Liver (tissue), 9 donors: ENCODE data around the gene PDLIM5. TPM values are rescaled to one million over a fixed set of nuclear protein-coding genes. Genes with fewer than 3 reads are reported as not detected.

ENCODE experiments used
- DNase-seq: peaks from one replicate; pipeline ENCODE4 v3.0.0-alpha.2; 2017; ENCODE audit warnings: low spot score
- H3K27ac ChIP-seq, 2 donors: one replicate each; pipeline ENCODE4 v1.7.0; 2013; ENCODE audit warnings: inconsistent platforms in 2 of 2, low read length in 2 of 2, control low read depth in 1 of 2, low read depth in 1 of 2, mild to moderate bottlenecking in 1 of 2
- H3K27me3 ChIP-seq, 4 donors: one replicate each; pipeline versions ENCODE4 v1.6.1 to v1.7.0; 2013; ENCODE audit warnings: low read length in 3 of 4, inconsistent platforms in 1 of 4, mild to moderate bottlenecking in 1 of 4, moderate library complexity in 1 of 4; ENCODE audit not compliant: control insufficient read depth in 4 of 4, insufficient read depth in 4 of 4
- H3K36me3 ChIP-seq, 4 donors: one replicate each; pipeline versions ENCODE4 v1.6.1 to v1.7.0; 2013; ENCODE audit warnings: low read length in 3 of 4, mild to moderate bottlenecking in 3 of 4, low read depth in 1 of 4, moderate library complexity in 1 of 4; ENCODE audit not compliant: control insufficient read depth in 4 of 4, insufficient read depth in 3 of 4
- H3K4me1 ChIP-seq, 4 donors: one replicate each; pipeline versions ENCODE4 v1.6.1 to v1.7.0; 2013; ENCODE audit warnings: low read length in 3 of 4, mild to moderate bottlenecking in 3 of 4, moderate library complexity in 1 of 4; ENCODE audit not compliant: control insufficient read depth in 4 of 4, insufficient read depth in 4 of 4
- H3K4me3 ChIP-seq, 3 donors: one replicate each; pipeline versions ENCODE4 v1.6.1 to v1.7.0; 2013; ENCODE audit warnings: low read length in 3 of 3, control low read depth in 1 of 3, low read depth in 1 of 3, mild to moderate bottlenecking in 1 of 3
- H3K9ac ChIP-seq, 2 donors: one replicate each; pipeline ENCODE4 v1.7.0; 2013; ENCODE audit warnings: low read length in 2 of 2, mild to moderate bottlenecking in 2 of 2, moderate library complexity in 2 of 2, control low read depth in 1 of 2, low read depth in 1 of 2
- H3K9me3 ChIP-seq, 4 donors: one replicate each; pipeline versions ENCODE4 v1.6.1 to v1.7.0; 2013; ENCODE audit warnings: low read length in 3 of 4; ENCODE audit not compliant: control insufficient read depth in 4 of 4
- FOXA1 ChIP-seq: IDR thresholded peaks from 2 replicates; pipeline ENCODE4 v1.6.1; 2016; ENCODE audit warnings: antibody characterized with exemption
- FOXA2 ChIP-seq: IDR thresholded peaks from 2 replicates; pipeline ENCODE4 v1.6.1; 2016; ENCODE audit warnings: antibody characterized with exemption
- GABPA ChIP-seq, 2 donors: IDR thresholded peaks in 1 of 2; conservative IDR thresholded peaks in 1 of 2; 2 replicates each; pipeline ENCODE4 v1.6.1; 2016; ENCODE audit warnings: antibody characterized with exemption in 2 of 2, mild to moderate bottlenecking in 1 of 2, moderate library complexity in 1 of 2
- HNF4A ChIP-seq, 2 donors: conservative IDR thresholded peaks; 2 replicates each; pipeline ENCODE4 v1.6.1; 2016; ENCODE audit warnings: antibody characterized with exemption in 2 of 2, mild to moderate bottlenecking in 2 of 2
- HNF4G ChIP-seq: IDR thresholded peaks from 2 replicates; pipeline ENCODE4 v1.6.1; 2016; ENCODE audit warnings: antibody characterized with exemption
- JUND ChIP-seq, 2 donors: IDR thresholded peaks; 2 replicates each; pipeline ENCODE4 v1.6.1; 2016; ENCODE audit warnings: antibody characterized with exemption in 2 of 2
- NR2F2 ChIP-seq: IDR thresholded peaks from 2 replicates; pipeline ENCODE4 v1.6.1; 2016; ENCODE audit warnings: antibody characterized with exemption
- RAD21 ChIP-seq, 2 donors: IDR thresholded peaks; 2 replicates each; pipeline ENCODE4 v1.6.1; 2016; ENCODE audit warnings: antibody characterized with exemption in 2 of 2, mild to moderate bottlenecking in 2 of 2
- REST ChIP-seq: IDR thresholded peaks from 2 replicates; pipeline ENCODE4 v1.6.1; 2016; ENCODE audit warnings: antibody characterized with exemption, mild to moderate bottlenecking
- RXRA ChIP-seq, 2 donors: IDR thresholded peaks; 2 replicates each; pipeline ENCODE4 v1.6.1; 2017 to 2018; ENCODE audit warnings: antibody characterized with exemption in 2 of 2, mild to moderate bottlenecking in 1 of 2
- SP1 ChIP-seq: IDR thresholded peaks from 2 replicates; pipeline ENCODE4 v1.6.1; 2018; ENCODE audit warnings: antibody characterized with exemption, mild to moderate bottlenecking
- YY1 ChIP-seq: IDR thresholded peaks from 2 replicates; pipeline ENCODE4 v1.6.1; 2016; ENCODE audit warnings: antibody characterized with exemption, mild to moderate bottlenecking
- WGBS: extraction: QIAGEN DNeasy Blood & Tissue Kit; methylation state at CpG from one replicate; pipeline ENCODE4 v1.1.7; 2013; 5-methylcytosine and 5-hydroxymethylcytosine counted together
- polyA plus RNA-seq, 2 donors: library from polyadenylated mRNA; stranded (reverse) in 1 of 2; unstranded in 1 of 2; fragments of 200-250 nt in 1 of 2; fragments of >200 nt in 1 of 2; fragmentation: Nextera tagmentation in 1 of 2; extraction: Ambion mirVana in 1 of 2; gene quantifications; one replicate each; pipeline versions ENCODE4 v1.2.1 to v1.2.3, GENCODE V29; 2013 to 2015
- total RNA-seq, 2 donors: library from RNA; depleted of rRNA; stranded (reverse); fragments of >200 nt; gene quantifications; one replicate each; pipeline ENCODE4 v1.2.3, GENCODE V29; 2014
- TF ChIP-seq, protein P1 (sequence below): fragments of 150-350 bp; IDR thresholded peaks from 2 replicates; pipeline ENCODE4 v1.5.1; 2017; ENCODE audit warnings: improper control_type of control experiment, low read depth, low read length; ENCODE audit not compliant: missing input control
- TF ChIP-seq, protein P2 (sequence below): IDR thresholded peaks from 2 replicates; pipeline ENCODE4 v1.6.1; 2016; ENCODE audit warnings: antibody characterized with exemption
- TF ChIP-seq, protein P3 (sequence below): IDR thresholded peaks from 2 replicates; pipeline ENCODE4 v1.6.1; 2016; ENCODE audit warnings: antibody characterized with exemption
- TF ChIP-seq, protein P4 (sequence below): IDR thresholded peaks from 2 replicates; pipeline ENCODE4 v1.6.1; 2016; ENCODE audit warnings: antibody characterized with exemption
- donor health status: healthy.
- donor health status: healthy.
- donor health status: healthy.
- donor health status: healthy.
- donor health status: healthy.

Gene PDLIM5
- total and polyA plus RNA-seq, 4 donors, result 19.1 to 114 (median 67.8) TPM

- H3K36me3 ChIP-seq, result peaks cover 2 to 10% (median 5%) of the 10 kb centered on the region in 4 donors
- H3K9ac ChIP-seq, result no peak overlapping the region
- H3K27me3 ChIP-seq, result no peaks in the 10 kb centered on the region
- WGBS, result 53% methylated on average over 1 of the region's 1 CpG
- no peaks in the 10 kb centered on the region for H3K9me3 ChIP-seq
- peaks cover 0 to 2% (median 0%) of the 10 kb centered on the region in 4 donors for H3K4me1 ChIP-seq
- no peak overlapping the region for H3K27ac ChIP-seq
- TF ChIP-seq, protein P1, sequence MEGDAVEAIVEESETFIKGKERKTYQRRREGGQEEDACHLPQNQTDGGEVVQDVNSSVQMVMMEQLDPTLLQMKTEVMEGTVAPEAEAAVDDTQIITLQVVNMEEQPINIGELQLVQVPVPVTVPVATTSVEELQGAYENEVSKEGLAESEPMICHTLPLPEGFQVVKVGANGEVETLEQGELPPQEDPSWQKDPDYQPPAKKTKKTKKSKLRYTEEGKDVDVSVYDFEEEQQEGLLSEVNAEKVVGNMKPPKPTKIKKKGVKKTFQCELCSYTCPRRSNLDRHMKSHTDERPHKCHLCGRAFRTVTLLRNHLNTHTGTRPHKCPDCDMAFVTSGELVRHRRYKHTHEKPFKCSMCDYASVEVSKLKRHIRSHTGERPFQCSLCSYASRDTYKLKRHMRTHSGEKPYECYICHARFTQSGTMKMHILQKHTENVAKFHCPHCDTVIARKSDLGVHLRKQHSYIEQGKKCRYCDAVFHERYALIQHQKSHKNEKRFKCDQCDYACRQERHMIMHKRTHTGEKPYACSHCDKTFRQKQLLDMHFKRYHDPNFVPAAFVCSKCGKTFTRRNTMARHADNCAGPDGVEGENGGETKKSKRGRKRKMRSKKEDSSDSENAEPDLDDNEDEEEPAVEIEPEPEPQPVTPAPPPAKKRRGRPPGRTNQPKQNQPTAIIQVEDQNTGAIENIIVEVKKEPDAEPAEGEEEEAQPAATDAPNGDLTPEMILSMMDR, result no peak
- TF ChIP-seq NR2F2 (no peak), FOXA2 (no peak), RXRA (IDR thresholded peaks at IDR 0.05) (peak; percentile 53 to 65), JUND (IDR thresholded peaks at IDR 0.05) (no peak), YY1 (no peak), REST (peak; percentile 32), SP1 (no peak), FOXA1 (no peak), HNF4A (conservative IDR thresholded peaks at IDR 0.05) (no peak), GABPA (IDR thresholded peaks at IDR 0.05 in 1 of 2, conservative IDR thresholded peaks at IDR 0.05 in 1 of 2) (no peak), HNF4G (no peak), RAD21 (IDR thresholded peaks at IDR 0.05) (no peak)
- TF ChIP-seq, protein P2, sequence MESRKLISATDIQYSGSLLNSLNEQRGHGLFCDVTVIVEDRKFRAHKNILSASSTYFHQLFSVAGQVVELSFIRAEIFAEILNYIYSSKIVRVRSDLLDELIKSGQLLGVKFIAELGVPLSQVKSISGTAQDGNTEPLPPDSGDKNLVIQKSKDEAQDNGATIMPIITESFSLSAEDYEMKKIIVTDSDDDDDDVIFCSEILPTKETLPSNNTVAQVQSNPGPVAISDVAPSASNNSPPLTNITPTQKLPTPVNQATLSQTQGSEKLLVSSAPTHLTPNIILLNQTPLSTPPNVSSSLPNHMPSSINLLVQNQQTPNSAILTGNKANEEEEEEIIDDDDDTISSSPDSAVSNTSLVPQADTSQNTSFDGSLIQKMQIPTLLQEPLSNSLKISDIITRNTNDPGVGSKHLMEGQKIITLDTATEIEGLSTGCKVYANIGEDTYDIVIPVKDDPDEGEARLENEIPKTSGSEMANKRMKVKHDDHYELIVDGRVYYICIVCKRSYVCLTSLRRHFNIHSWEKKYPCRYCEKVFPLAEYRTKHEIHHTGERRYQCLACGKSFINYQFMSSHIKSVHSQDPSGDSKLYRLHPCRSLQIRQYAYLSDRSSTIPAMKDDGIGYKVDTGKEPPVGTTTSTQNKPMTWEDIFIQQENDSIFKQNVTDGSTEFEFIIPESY, result no peak
- TF ChIP-seq, protein P3, sequence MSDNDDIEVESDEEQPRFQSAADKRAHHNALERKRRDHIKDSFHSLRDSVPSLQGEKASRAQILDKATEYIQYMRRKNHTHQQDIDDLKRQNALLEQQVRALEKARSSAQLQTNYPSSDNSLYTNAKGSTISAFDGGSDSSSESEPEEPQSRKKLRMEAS, result no peak
- no peak for DNase-seq
- no peak overlapping the region for H3K4me3 ChIP-seq
Measured at GRCh38 chr4:94613248-94613647, 161.5 kb downstream of the PDLIM5 start.

DNA sequence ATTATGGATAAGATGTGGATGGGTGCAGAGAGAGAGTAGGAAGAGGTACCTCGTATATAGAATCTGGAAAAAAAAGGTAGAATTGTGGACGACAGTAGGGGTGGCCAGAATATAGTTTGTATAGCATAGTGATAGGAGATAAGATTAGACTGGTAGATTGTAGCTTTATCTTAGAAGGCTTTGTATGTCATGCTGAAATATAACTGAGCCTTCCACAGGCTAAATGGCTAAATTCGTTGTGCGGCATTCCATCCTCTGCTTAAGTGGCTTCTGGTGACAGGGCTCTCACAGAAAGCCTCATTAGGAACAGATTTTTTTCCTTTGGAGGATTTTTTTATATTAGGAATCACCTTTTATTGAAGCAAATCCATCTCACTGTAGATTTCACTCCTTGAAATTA lies 163.7 kb downstream of the PDLIM5 start:
- no peak overlapping the region for H3K9ac ChIP-seq
- 89% methylated on average over 4 of the region's 4 CpGs for WGBS

More for the DNA sequence above, 163.7 kb downstream of the PDLIM5 start:
- Histone ChIP-seq H3K27me3 (no peaks in the 10 kb centered on the region), H3K36me3 (peaks cover 2 to 25% (median 13%) of the 10 kb centered on the region in 4 donors), H3K4me3 (no peak overlapping the region), H3K27ac (no peak overlapping the region), H3K9me3 (no peaks in the 10 kb centered on the region), H3K4me1 (peaks cover 0 to 2% (median 0%) of the 10 kb centered on the region in 4 donors)
- DNase-seq, result no peak
- TF ChIP-seq, protein P2, result no peak
- TF ChIP-seq GABPA (IDR thresholded peaks at IDR 0.05 in 1 of 2, conservative IDR thresholded peaks at IDR 0.05 in 1 of 2), result no peak
- no peak for TF ChIP-seq YY1
- no peak for TF ChIP-seq HNF4G
- TF ChIP-seq, protein P4, sequence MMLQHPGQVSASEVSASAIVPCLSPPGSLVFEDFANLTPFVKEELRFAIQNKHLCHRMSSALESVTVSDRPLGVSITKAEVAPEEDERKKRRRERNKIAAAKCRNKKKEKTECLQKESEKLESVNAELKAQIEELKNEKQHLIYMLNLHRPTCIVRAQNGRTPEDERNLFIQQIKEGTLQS, result no peak
- TF ChIP-seq, protein P3, result no peak
- no peak for TF ChIP-seq FOXA2
- no peak for TF ChIP-seq RAD21 (IDR thresholded peaks at IDR 0.05)
- TF ChIP-seq SP1, result no peak
- TF ChIP-seq FOXA1, result no peak
- TF ChIP-seq REST, result no peak
